HG03342 (cell line): Measurements from ENCODE around the gene PLEKHG5.

Source experiments
- ATAC-seq: cut with Tn5 transposase; IDR thresholded peaks from one replicate; pipeline ENCODE4 v1.9.1; 2021; ENCODE audit warnings: mild to moderate bottlenecking, moderate library complexity; ENCODE audit not compliant: unreplicated experiment

The PLEKHG5 gene

GRCh38 chr1:6427441-6428390, 63.8 kb downstream of the PLEKHG5 start:
- no peak for ATAC-seq

- ATAC-seq: no peak
Measured at GRCh38 chr1:6426972-6427350, 64.5 kb downstream of the PLEKHG5 start.

GRCh38 chr1:6426277-6426971, 65.0 kb downstream of the PLEKHG5 start:
- ATAC-seq: no peak

GRCh38 chr1:6425658-6426057, 65.8 kb downstream of the PLEKHG5 start:
- ATAC-seq: no peak

- ATAC-seq: no peak
Measured at GRCh38 chr1:6424619-6425593, 66.6 kb downstream of the PLEKHG5 start, which contains the start of gene ESPN. ESPN (plus strand) TSS chr1:6424776; CDS start chr1:6424956, 180 bp downstream.

GRCh38 chr1:6424000-6424565, 67.4 kb downstream of the PLEKHG5 start:
- ATAC-seq: no peak

- no peak for ATAC-seq
Measured at GRCh38 chr1:6423321-6423999, 68.0 kb downstream of the PLEKHG5 start.

GRCh38 chr1:6421266-6421665, 70.2 kb downstream of the PLEKHG5 start:
- ATAC-seq: no peak

GRCh38 chr1:6420454-6421042, 70.9 kb downstream of the PLEKHG5 start:
- ATAC-seq: no peak

GRCh38 chr1:6419804-6420453, 71.5 kb downstream of the PLEKHG5 start, which contains the start of gene HES2:
HES2 (minus strand) TSS chr1:6419919; CDS start chr1:6419820, 99 bp downstream.
- ATAC-seq: no peak

- ATAC-seq: no peak
Measured at GRCh38 chr1:6419397-6419803, 72.1 kb downstream of the PLEKHG5 start.

GRCh38 chr1:6418668-6419396, 72.6 kb downstream of the PLEKHG5 start:
- ATAC-seq: no peak

- ATAC-seq: no peak
Measured at GRCh38 chr1:6417961-6418667, 73.4 kb downstream of the PLEKHG5 start.
